Activated CD8-positive, alpha-beta memory T cell treated with anti-CD3 and anti-CD28 coated beads, Interleukin-2, amount 50 U/mL, for 1 hour (primary cell): Measurements from ENCODE around the gene GPSM1.

Experiments
- DNase-seq: peaks from one replicate; pipeline ENCODE4 v3.0.0-alpha.2; 2020; ENCODE audit errors: extremely low read depth

The GPSM1 gene

GRCh38 chr9:136291306-136292025 is 35.9 kb upstream of the GPSM1 start:
- DNase-seq = no peak

- DNase-seq = no peak
Measured at GRCh38 chr9:136292026-136292538, 35.3 kb upstream of the GPSM1 start.

GRCh38 chr9:136292591-136293448 is 34.5 kb upstream of the GPSM1 start:
- DNase-seq = no peak

- DNase-seq = no peak
Measured at GRCh38 chr9:136293476-136294077, 33.8 kb upstream of the GPSM1 start.

GRCh38 chr9:136294437-136294836 is 32.9 kb upstream of the GPSM1 start:
- no peak for DNase-seq

- no peak for DNase-seq
Measured at GRCh38 chr9:136295055-136295454, 32.3 kb upstream of the GPSM1 start.

GRCh38 chr9:136295542-136296433 is 31.6 kb upstream of the GPSM1 start:
- DNase-seq = no peak

GRCh38 chr9:136296434-136297015 is 30.8 kb upstream of the GPSM1 start:
- DNase-seq = no peak

- DNase-seq = no peak
Measured at GRCh38 chr9:136297016-136297691, 30.2 kb upstream of the GPSM1 start.

- no peak for DNase-seq
Measured at GRCh38 chr9:136297766-136298735, 29.3 kb upstream of the GPSM1 start.

- no peak for DNase-seq
Measured at GRCh38 chr9:136299116-136299515, 28.2 kb upstream of the GPSM1 start.

- DNase-seq = no peak
Measured at GRCh38 chr9:136299541-136299940, 27.8 kb upstream of the GPSM1 start.

GRCh38 chr9:136300016-136300545 is 27.3 kb upstream of the GPSM1 start:
- no peak for DNase-seq

- DNase-seq = no peak
Measured at GRCh38 chr9:136300866-136301265, 26.5 kb upstream of the GPSM1 start.

GRCh38 chr9:136302527-136302926 is 24.8 kb upstream of the GPSM1 start:
- no peak for DNase-seq

GRCh38 chr9:136303066-136303824 is 24.1 kb upstream of the GPSM1 start:
- no peak for DNase-seq

GRCh38 chr9:136303825-136304416 is 23.4 kb upstream of the GPSM1 start, which contains the start of gene CCDC187:
CCDC187 (minus strand) TSS chr9:136304094; CDS start chr9:136303830, 264 bp downstream.
- no peak for DNase-seq

- no peak for DNase-seq
Measured at GRCh38 chr9:136304456-136304855, 22.9 kb upstream of the GPSM1 start.
